ENCODE measurements around the gene CD22.
A peak's percentile ranks its signal among the peaks of the same experiment; 100 is the strongest.

CD22 gene

GRCh38 chr19:35304036-35304435, 25.0 kb upstream of the CD22 start:
- no peaks in the 10 kb centered on the region for H3K4me1 ChIP-seq (ENCODE audit: insufficient read depth, low read length, poor library complexity, severe bottlenecking)
- no peak for TF ChIP-seq CTCF (conservative IDR thresholded peaks at IDR 0.05; ENCODE audit: low read length)
- TF ChIP-seq EZH2phosphoT487 (IDR thresholded peaks at IDR 0.05; ENCODE audit: borderline replicate concordance): no peak
- H3K9me2 ChIP-seq (replicated peaks; ENCODE audit: low read depth, low read length): no peaks in the 10 kb centered on the region
- no peaks in the 10 kb centered on the region for H3K27me3 ChIP-seq (ENCODE audit: insufficient read depth, low read length, poor library complexity, severe bottlenecking)
- H3F3A ChIP-seq (ENCODE audit: low read depth): no peaks in the 10 kb centered on the region
- H3K9me3 ChIP-seq (ENCODE audit: insufficient read depth, low read depth, low read length): no peaks in the 10 kb centered on the region
- no peaks in the 10 kb centered on the region for H4K20me1 ChIP-seq (ENCODE audit: insufficient read depth, low read length, poor library complexity, severe bottlenecking)
- no peak overlapping the region for H2AFZ ChIP-seq (ENCODE audit: low read length)
- no peaks in the 10 kb centered on the region for H3K79me2 ChIP-seq (ENCODE audit: insufficient read depth, low read length)
- no peak overlapping the region for H3K4me2 ChIP-seq (ENCODE audit: low read depth, low read length, poor library complexity, severe bottlenecking)
- H3K4me3 ChIP-seq (ENCODE audit: low read length, poor library complexity, severe bottlenecking): no peak overlapping the region
- no peaks in the 10 kb centered on the region for H3K36me3 ChIP-seq (ENCODE audit: insufficient read depth, low read length)
- no peak overlapping the region for H3K9ac ChIP-seq (ENCODE audit: low read depth, low read length, poor library complexity, severe bottlenecking)

- Histone ChIP-seq H3K36me3 (ENCODE audit: insufficient read depth, low read length) (no peaks in the 10 kb centered on the region), H3K9ac (ENCODE audit: low read depth, low read length, poor library complexity, severe bottlenecking) (no peak overlapping the region), H2AFZ (ENCODE audit: low read length) (no peak overlapping the region), H3K4me1 (ENCODE audit: insufficient read depth, low read length, poor library complexity, severe bottlenecking) (peaks cover 6% of the 10 kb centered on the region), H3F3A (ENCODE audit: low read depth) (no peaks in the 10 kb centered on the region), H3K9me2 (replicated peaks; ENCODE audit: low read depth, low read length) (no peaks in the 10 kb centered on the region), H3K4me2 (ENCODE audit: low read depth, low read length, poor library complexity, severe bottlenecking) (no peak overlapping the region), H3K9me3 (ENCODE audit: insufficient read depth, low read depth, low read length) (no peaks in the 10 kb centered on the region), H3K79me2 (ENCODE audit: insufficient read depth, low read length) (no peaks in the 10 kb centered on the region), H4K20me1 (ENCODE audit: insufficient read depth, low read length, poor library complexity, severe bottlenecking) (no peaks in the 10 kb centered on the region), H3K4me3 (ENCODE audit: low read length, poor library complexity, severe bottlenecking) (no peak overlapping the region), H3K27me3 (ENCODE audit: insufficient read depth, low read length, poor library complexity, severe bottlenecking) (no peaks in the 10 kb centered on the region)
- TF ChIP-seq EZH2phosphoT487 (IDR thresholded peaks at IDR 0.05; ENCODE audit: borderline replicate concordance): no peak
- TF ChIP-seq CTCF (conservative IDR thresholded peaks at IDR 0.05; ENCODE audit: low read length): no peak
These were observed 23.8 kb upstream of the CD22 start for GRCh38 chr19:35305181-35305580.

- Histone ChIP-seq H3K9me3 (ENCODE audit: insufficient read depth, low read depth, low read length) (no peaks in the 10 kb centered on the region), H3K27me3 (ENCODE audit: insufficient read depth, low read length, poor library complexity, severe bottlenecking) (no peaks in the 10 kb centered on the region), H3F3A (ENCODE audit: low read depth) (no peaks in the 10 kb centered on the region), H2AFZ (ENCODE audit: low read length) (no peak overlapping the region), H3K9me2 (replicated peaks; ENCODE audit: low read depth, low read length) (no peaks in the 10 kb centered on the region), H3K36me3 (ENCODE audit: insufficient read depth, low read length) (no peaks in the 10 kb centered on the region), H3K79me2 (ENCODE audit: insufficient read depth, low read length) (no peaks in the 10 kb centered on the region), H3K9ac (ENCODE audit: low read depth, low read length, poor library complexity, severe bottlenecking) (no peak overlapping the region), H4K20me1 (ENCODE audit: insufficient read depth, low read length, poor library complexity, severe bottlenecking) (no peaks in the 10 kb centered on the region), H3K4me2 (ENCODE audit: low read depth, low read length, poor library complexity, severe bottlenecking) (no peak overlapping the region), H3K4me3 (ENCODE audit: low read length, poor library complexity, severe bottlenecking) (no peak overlapping the region), H3K4me1 (ENCODE audit: insufficient read depth, low read length, poor library complexity, severe bottlenecking) (peaks cover 15% of the 10 kb centered on the region)
- TF ChIP-seq CTCF (conservative IDR thresholded peaks at IDR 0.05; ENCODE audit: low read length): peak; percentile 73
- no peak for TF ChIP-seq EZH2phosphoT487 (IDR thresholded peaks at IDR 0.05; ENCODE audit: borderline replicate concordance)
These were observed 22.3 kb upstream of the CD22 start for GRCh38 chr19:35306473-35307246.
